ENCODE results near the gene COASY. TPM values are rescaled to one million over a fixed set of nuclear protein-coding genes. Genes with fewer than 3 reads are reported as not detected.

Gene COASY
- total and polyA plus RNA-seq, 2 donors from 2014 or later, result 71.9 to 145 TPM

DNA sequence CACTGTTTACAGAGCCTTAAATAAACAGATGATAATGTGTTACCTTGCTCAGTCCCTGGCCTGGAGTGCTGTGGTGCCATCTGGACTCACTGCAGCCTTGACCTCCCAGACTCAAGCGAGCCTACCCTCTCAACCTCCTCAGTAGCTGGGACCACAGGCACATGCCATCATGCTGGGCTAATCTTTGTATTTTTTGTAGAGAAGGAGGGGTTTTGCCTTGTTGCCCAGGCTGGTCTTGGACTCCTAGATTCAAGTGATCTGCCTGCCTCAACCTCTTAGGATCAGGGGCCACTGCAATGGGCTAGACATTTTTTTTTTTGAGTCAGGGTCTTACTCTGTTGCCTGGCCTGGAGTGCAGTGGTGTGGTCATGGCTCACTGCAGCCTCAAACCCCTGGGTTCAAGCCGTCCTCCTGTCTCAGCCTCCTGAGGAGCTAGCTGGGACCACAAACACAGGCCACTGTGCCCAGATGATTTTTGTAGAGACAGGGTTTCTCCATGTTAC is 30.9 kb upstream of the COASY start:
- TF ChIP-seq, protein P1, sequence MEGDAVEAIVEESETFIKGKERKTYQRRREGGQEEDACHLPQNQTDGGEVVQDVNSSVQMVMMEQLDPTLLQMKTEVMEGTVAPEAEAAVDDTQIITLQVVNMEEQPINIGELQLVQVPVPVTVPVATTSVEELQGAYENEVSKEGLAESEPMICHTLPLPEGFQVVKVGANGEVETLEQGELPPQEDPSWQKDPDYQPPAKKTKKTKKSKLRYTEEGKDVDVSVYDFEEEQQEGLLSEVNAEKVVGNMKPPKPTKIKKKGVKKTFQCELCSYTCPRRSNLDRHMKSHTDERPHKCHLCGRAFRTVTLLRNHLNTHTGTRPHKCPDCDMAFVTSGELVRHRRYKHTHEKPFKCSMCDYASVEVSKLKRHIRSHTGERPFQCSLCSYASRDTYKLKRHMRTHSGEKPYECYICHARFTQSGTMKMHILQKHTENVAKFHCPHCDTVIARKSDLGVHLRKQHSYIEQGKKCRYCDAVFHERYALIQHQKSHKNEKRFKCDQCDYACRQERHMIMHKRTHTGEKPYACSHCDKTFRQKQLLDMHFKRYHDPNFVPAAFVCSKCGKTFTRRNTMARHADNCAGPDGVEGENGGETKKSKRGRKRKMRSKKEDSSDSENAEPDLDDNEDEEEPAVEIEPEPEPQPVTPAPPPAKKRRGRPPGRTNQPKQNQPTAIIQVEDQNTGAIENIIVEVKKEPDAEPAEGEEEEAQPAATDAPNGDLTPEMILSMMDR (IDR thresholded peaks at IDR 0.05; ENCODE audit: borderline replicate concordance, extremely low read depth, insufficient read depth), result no peak
- H3K4me1 ChIP-seq (ENCODE audit: control insufficient read depth in 2 of 3, insufficient read depth in 2 of 3, low read depth in 1 of 3, low read length in 3 of 3), result peaks cover 4 to 14% (median 8%) of the 10 kb centered on the region in 3 donors
- H3K36me3 ChIP-seq (ENCODE audit: control insufficient read depth in 2 of 3, insufficient read depth in 3 of 3, low read length in 3 of 3), result no peaks in the 10 kb centered on the region
- FAIRE-seq (no peak), DNase-seq (no peak)
- no peaks in the 10 kb centered on the region for H3K27me3 ChIP-seq (ENCODE audit: control insufficient read depth, insufficient read depth, low read length)
- H3K4me3 ChIP-seq (ENCODE audit: low read length in 3 of 3), result no peak overlapping the region
- no peaks in the 10 kb centered on the region for H3K9me3 ChIP-seq (ENCODE audit: control insufficient read depth in 2 of 3, insufficient read depth in 1 of 3, low read length in 3 of 3)
- intact Hi-C loops (cut with DNase I), result no loop called here
- no peak overlapping the region for H3K27ac ChIP-seq (ENCODE audit: low read depth in 2 of 2, low read length in 2 of 2)
- H3K9ac ChIP-seq (ENCODE audit: low read length in 3 of 3), result no peak overlapping the region

DNA sequence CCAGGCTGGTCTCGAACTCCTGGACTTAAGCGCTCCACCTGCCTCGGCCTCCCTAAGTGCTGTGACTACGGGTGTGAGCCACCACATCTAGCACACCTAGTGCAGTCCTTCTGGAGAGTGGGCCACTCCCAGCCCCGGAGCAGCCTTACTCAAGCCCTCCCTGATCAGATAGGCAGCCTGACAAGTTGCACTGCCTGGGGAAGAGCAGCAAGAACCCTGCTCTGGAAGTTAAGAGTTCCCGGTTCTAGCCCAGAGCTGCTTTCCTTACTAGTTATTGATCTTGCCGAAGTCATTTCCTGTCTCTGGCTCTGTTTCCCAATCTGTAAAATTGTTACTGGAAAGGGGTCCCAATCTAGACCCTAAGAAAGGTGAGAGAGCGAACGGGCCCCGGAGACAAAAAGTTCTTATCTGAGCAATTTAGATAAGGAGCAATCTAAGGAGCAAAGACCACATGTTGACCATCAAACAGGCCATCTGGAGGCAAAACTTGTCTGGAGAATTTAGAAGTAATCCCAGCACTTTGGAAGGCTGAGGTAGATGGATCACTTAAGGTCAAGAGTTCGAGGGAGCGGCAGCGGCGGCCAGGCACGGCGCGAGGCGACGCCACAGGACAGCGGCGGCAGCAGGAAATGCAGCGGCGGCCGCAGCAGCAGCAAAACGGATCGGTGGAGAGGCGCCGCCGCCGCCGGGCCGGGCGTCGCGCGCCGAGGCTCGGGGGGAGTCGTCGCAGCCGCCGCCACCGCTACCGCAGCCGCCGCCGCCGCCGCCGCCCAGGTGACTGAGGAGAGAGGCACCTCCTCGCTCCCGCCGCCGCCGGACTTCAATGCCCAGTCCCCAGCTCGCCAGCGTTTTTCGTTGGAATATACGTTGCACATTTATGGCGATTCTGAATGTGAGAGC is 30.2 kb upstream of the COASY start:
- TF ChIP-seq, protein P1 (IDR thresholded peaks at IDR 0.05; ENCODE audit: borderline replicate concordance, extremely low read depth, insufficient read depth), result peak; percentile 43
- no peak for FAIRE-seq
- DNase-seq, result peak in 4 of 5 donors; percentile 65 to 89 (median 80)
- no peaks in the 10 kb centered on the region for H3K9me3 ChIP-seq (ENCODE audit: control insufficient read depth in 2 of 3, insufficient read depth in 1 of 3, low read length in 3 of 3)
- no peak overlapping the region for H3K9ac ChIP-seq (ENCODE audit: low read length in 3 of 3)
- no peaks in the 10 kb centered on the region for H3K27me3 ChIP-seq (ENCODE audit: control insufficient read depth, insufficient read depth, low read length)
- H3K27ac ChIP-seq (ENCODE audit: low read depth in 2 of 2, low read length in 2 of 2), result peak overlapping the region; percentile 59 to 67
- intact Hi-C loops (cut with DNase I), result no loop called here
- no peaks in the 10 kb centered on the region for H3K36me3 ChIP-seq (ENCODE audit: control insufficient read depth in 2 of 3, insufficient read depth in 3 of 3, low read length in 3 of 3)
- H3K4me3 ChIP-seq (ENCODE audit: low read length in 3 of 3), result peak overlapping the region; percentile 48 to 61 (median 55)
- H3K4me1 ChIP-seq (ENCODE audit: control insufficient read depth in 2 of 3, insufficient read depth in 2 of 3, low read depth in 1 of 3, low read length in 3 of 3), result peaks cover 4 to 14% (median 8%) of the 10 kb centered on the region in 3 donors

DNA sequence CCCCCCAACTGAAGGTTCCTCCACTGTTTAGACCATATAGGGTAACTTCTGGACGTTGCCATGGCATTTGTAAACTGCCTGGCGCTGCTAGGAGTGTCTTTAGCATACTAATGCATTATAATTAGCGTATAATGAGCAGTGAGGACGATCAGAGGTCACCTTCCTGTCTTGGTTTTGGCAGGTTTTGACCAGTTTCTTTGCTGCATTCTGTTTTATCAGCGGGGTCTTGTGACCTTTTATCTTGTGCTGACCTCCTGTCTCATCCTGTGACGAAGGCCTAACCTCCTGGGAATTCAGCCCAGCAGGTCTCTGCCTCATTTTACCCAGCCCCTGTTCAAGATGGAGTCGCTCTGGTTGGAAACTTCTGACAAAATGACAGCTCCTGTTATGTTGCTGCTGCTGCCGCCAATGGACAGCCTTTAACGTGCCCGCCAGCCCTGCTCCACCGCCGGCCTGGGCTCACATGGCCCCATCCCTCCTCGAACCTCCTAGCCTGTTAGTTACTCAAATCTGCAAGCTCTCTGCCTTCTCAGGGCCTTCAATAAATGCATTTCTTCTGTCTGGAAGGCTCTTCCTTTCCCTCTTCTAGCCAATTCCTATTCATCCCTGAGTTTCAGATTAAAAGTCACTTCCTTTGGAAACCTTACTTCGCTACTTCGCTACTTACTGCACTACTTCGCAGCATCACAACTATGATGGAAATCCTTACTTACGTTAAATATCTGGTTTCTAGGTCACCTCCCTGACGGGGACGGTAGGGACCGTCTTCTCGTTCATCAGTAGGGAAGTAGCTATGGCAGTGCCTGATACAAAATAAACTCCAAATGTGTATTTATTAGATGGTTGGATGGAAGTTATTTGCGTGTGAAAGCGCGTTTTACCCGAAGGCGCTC is 26.5 kb upstream of the COASY start:
- no peaks in the 10 kb centered on the region for H3K9me3 ChIP-seq (ENCODE audit: control insufficient read depth in 2 of 3, insufficient read depth in 1 of 3, low read length in 3 of 3)
- peak overlapping the region; percentile 51 to 71 (median 68) for H3K4me3 ChIP-seq (ENCODE audit: low read length in 3 of 3)
- intact Hi-C loops (cut with DNase I), result no loop called here
- TF ChIP-seq, protein P1 (IDR thresholded peaks at IDR 0.05; ENCODE audit: borderline replicate concordance, extremely low read depth, insufficient read depth), result no peak
- H3K36me3 ChIP-seq (ENCODE audit: control insufficient read depth in 2 of 3, insufficient read depth in 3 of 3, low read length in 3 of 3), result peaks cover 0 to 9% (median 5%) of the 10 kb centered on the region in 3 donors
- DNase-seq, result peak in 1 of 5 donors; percentile 22
- H3K9ac ChIP-seq (ENCODE audit: low read length in 3 of 3), result peak overlapping the region; percentile 34 to 85 (median 50)
- no peak for FAIRE-seq
- H3K27me3 ChIP-seq (ENCODE audit: control insufficient read depth, insufficient read depth, low read length), result no peaks in the 10 kb centered on the region
- H3K27ac ChIP-seq (ENCODE audit: low read depth in 2 of 2, low read length in 2 of 2), result peak overlapping the region; percentile 85 to 98
- H3K4me1 ChIP-seq (ENCODE audit: control insufficient read depth in 2 of 3, insufficient read depth in 2 of 3, low read depth in 1 of 3, low read length in 3 of 3), result peaks cover 4 to 21% (median 14%) of the 10 kb centered on the region in 3 donors
